NOMO-1 treated with DMSO at 0.1 percent for 48 hours (cell line): ENCODE measurements around the gene CAP1.
"Not testable (repeated sequence)": the region's sequence is repeated elsewhere in the genome, so short reads cannot be mapped to it uniquely, and the experiment has no call there.

Experiments used
- DNase-seq: peaks from one replicate; lab custom pipeline; 2025; ENCODE audit not compliant: unreplicated experiment; lab: John Stamatoyannopoulos, UW

Gene CAP1

DNA sequence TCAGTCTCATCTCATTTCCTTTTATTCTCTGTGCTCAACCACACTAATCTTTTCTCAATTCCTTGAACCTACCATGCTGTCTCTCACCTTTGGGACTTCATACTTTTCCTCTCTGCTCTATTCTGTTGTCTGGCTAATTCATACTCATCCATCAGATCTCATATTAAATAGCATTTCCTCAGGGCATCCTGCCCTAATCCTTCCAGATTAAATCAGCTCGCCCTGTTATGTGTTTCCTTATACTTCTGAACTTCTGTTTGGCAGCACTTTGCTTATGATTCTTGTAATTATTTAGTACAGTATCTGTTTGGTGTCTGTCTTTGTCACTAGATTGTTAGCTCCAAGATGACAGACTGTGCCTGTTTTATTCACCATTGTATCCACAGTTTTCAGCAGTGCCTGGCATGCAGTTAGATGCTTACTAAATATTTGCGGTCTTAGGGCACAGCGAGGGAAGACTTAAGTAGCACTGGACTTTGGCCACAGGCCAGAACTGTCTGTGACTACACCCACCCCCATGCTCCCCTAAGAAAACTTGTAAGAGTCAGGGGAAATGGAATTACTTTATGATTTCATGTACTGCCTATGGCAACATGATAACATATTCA is 9.9 kb upstream of the CAP1 start:
- no peak for DNase-seq

DNA sequence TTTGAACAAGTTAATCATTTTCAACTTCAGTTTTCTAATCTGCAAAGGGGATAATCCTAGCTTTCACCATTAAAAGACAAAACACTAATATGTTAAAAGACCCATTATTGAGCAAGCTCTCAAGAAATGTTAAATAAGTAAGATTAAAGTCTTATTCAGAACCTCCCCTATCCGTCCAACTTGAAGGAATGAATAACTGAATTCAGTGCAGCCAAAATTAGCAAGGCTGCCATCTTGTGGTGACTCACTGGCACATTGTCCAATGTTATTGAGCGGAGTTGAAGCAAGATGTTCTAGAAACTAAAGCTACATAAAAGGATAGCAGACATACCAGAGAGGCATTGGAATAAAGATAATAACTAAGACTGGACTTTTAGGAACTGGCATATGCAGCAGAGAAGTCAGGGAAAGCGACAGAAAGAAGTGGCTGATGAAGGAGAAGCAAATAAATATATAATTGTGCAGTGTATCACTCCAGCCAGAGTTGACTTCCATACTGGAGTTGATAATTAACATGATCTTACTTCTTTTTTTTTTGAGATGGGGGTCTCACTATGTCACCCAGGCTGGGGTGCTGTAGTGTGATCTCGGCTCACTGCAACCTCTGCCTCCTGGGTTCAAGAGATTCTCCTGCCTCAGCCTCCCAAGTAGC is 8.2 kb upstream of the CAP1 start:
- DNase-seq, result peak; percentile 60

DNA sequence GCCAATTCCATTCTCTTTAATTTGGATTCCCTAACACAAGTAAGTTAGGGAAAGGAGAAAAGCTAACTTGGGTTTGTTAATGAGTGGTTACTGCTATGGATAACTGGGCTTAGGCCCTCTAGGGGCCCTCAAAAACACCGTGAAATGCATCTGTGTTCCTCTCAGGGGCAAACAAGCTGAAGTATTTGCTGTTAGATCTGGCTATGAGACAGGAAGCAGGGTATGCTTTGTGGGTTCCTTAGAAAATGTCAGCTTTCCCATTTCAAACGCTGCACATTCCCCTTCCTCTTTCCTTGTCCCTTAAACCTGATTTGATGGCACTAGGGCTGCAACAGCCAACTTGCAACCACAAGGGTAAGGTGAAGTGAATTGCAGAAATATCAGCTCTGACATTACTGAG is 5.7 kb upstream of the CAP1 start:
- peak; percentile 27 for DNase-seq

DNA sequence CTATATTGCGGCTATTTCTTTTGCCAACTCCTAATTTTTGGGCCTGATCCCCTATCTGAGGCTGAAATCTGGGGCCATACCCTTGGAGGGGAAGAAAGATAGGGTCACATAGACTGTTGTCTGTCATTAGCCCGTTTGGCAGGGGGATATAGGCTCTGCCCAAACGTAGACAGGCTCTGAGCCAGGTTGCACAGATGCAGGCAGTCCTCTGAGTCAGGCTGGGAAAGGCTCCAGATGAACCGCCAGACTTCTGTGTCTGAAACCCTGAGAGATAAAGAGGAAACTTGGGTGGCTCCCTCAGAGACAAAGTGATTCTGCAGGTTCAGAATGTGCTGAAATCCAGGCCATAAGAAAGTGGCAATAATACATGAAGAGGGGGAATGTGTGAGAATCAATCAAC is 4.0 kb upstream of the CAP1 start:
- DNase-seq, result peak; percentile 36

DNA sequence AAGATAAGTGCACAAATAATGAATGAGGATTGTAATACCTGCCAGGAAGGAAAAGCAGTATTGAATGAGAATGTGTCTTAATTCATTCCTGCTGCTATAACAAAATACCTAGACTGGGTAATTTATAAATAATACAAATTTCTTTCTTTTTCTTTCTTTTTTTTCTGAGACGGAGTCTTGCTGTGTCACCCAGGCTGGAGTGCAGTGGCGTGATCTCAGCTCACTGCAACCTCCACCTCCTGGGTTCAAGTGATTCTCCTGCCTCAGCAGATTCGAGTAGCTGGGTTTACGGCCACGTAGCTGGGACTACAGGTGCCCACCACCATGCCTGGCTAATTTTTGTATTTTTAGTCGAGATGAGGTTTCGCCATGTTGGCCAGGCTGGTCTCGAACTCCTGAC is 3.3 kb upstream of the CAP1 start:
- not testable (repeated sequence) for DNase-seq

DNA sequence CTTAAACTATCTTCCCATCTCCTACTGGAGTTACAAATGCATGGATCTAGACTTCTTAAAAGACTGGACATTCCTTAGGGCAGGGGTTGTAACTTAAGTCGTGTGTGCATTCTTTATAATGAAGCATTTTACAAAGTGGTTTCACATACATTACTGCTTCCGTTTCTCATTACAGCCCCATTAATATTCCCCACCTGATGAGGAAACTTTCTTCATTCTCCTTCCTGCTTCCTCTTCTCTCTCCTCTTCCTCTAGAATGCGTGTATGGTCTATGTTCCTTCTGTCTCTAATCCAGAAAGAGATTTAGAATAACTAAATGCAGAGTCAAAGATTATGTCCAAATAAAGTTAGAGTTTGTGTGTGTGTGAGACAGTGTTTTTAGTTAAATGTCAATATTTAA is 1.8 kb upstream of the CAP1 start:
- DNase-seq, result peak; percentile 68

DNA sequence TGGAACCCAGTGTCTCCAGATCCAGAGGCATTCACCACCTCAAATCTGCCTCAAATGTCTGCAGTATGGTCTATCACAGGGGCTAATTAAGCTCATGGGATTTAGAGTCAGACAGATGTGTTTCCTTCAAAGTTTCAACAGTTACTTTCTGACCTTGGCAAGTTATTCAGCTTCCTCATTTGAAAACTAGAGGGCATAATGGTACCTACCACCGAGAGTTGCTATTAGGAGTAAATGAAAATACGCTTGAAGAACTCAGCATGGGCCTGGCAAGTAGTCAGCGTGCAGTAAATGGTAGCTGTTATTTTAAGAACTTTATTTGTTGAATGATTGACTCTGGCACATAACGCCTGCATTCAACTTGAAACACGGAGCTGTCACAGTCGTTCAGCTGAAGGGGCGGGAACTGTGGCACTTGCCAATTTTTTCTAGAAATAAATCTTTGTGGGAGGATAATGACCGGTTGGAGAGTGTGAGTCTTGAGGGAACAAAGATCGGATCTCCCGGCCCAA is 1.2 kb upstream of the CAP1 start:
- peak; percentile 84 for DNase-seq

DNA sequence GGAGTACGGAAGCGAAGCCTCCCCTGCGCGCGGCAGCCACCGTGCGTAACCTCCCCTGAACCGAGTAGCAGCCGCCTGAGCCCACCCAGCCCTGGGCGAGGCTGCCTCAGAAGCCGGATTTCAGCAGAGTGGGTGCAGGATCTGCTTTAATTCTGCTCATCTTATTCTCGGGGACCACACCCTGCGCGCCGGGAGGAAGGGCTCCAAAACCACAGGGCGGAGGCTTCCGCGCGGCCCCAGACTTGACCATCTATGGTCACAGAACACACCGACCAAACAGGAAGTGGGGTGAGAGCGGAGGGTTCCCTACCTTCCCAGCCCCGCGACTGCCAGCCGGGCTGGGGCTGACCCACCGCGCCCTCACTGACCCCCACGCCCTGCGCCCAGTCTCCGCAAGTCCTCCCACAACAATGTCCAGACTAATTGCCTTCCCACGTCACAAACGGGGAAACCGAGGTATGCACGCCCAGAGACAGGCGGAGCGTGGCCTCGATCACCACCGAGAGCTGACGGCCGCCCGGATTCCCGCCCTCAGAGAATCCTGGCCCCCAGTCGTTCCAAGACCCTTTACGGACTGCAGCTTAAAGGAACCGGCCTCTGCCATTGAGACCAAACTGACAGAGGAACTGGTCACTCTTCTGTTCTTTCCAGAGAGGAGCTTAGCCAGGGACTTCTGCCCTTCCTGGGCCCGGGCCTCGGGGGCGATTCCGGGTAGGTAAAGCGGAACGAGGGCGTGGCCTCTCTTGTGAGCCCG is 595 bp upstream of the CAP1 start:
- DNase-seq, result peak; percentile 96

DNA sequence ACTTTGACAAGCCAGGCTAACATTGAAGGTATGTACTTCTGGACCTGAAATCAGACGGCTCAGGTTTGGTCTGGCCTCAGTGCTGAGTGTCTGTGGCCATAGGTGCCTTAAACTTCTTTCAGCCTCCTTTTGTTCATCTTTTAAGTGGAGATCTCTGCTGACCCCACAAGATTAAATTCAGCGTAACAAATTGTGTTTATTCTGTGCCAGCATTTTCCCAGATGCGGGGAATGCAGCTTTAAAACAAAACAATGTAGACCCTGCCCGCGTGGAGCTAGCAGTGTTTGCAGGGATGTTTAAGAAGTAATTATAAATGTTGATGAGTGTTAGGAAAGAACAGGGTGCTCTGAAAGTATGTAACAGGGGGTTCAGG is 923 bp downstream of the CAP1 start:
- no peak for DNase-seq

DNA sequence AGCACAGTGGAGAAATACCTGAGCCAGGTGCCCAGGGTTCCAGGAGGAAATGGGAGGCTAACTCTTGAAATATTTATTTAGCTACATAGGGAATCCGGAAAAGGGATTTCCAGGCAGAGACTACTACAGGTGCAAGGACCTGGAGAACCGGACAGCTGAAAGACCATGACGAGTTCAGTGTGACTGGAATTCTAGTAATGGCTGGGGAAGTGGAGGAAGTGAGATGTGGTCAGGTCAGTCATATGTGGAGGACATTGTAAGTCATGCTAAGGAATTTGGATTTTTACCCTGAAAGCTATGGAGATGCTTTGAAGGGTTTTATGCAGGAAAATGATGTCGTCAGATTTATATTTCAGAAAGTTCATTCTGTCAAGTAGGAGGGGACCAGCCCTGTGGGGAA is 1.8 kb downstream of the CAP1 start:
- DNase-seq, result no peak

DNA sequence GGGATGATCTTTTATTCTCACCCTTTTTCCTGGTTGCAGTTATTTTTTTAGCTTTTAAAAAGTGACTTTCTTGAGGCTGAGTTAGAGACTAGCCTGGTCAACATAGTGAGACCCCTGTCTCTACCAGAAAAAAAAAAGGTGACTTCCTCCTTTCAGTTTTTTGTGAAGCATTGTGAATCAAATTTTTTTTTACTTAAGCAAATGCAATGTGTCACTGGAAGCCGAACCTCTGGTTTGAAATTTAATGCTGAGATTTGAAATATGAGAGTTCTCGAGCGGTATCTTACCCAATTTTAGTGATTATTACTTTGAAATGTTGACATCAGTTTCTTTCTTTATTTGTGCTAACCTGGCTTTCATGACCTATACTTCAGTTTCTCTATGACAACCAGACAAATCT is 3.6 kb downstream of the CAP1 start:
- no peak for DNase-seq

DNA sequence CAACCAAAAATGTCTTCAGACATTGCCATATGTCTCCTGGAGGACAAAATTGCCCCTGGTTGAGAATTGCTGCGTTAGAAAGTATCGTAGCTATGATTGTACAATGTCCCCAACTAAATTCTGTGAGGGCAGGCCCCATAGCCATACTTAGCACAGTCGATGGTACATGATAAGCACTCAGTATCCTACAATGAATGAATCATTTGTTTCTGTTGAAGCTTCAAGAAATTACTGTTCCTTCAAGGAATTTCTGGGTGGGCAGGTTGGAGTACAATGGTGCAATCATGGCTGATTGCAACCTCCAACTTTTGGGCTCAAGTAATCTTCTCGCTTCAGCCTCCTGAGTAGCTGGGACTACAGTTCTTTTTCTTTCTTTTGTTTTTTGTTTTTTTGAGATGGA is 4.7 kb downstream of the CAP1 start:
- DNase-seq, result no peak

DNA sequence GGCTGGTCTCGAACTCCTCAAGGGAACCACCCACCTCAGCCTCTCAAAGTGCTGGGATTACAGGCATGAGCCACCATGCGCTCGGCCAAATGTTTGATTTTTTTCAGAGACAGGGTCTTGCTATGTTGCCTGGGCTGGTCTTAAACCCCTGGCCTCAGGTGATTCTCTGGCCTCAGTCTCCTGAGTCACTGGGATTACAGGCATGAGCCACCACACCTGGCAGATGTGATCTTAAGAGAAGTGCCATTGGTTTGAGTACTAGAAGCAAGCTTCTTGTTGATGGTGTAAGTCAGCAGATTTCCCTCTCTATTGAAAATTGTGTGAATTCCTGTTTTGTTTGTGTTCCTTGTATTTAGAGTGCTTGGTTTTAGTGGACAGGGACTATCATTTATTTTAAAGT is 5.2 kb downstream of the CAP1 start:
- DNase-seq, result no peak

DNA sequence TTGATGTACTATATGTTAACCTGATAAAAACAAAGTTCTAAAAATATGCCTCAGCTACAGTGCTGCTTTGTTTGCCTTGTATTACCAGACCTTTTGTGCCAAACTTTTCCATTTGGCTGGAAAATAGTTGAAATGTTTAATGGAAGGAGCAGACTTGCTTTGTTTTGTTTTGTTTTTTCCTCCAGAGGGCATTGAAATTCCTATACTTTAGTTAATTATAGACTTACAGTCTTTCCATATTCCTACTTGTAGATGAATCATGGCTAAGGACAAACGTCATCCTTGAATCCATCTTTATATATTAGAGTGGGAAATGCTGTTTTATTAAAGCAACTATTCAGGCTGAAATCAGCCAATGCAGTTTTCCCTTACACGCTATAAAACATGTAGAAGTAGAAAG is 6.7 kb downstream of the CAP1 start:
- no peak for DNase-seq

DNA sequence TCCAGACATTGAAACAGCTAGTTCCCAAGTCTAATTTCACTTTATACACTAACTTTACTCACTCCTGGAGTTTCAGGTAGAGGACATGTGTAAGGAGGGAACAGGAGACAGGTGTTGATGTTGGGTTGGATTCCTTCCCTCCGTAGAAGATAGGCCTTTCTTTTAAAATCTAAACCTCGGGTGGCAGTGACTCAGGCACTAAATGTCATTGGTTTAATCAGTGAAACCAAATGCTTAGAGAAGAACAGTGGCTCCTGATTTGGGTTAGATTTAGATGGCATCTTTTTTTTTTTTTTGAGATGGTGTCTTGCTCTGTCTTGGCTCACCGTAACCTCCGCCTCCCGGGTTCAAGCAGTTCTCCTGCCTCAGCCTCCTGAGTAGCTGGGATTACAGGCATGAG is 7.2 kb downstream of the CAP1 start:
- DNase-seq, result no peak

DNA sequence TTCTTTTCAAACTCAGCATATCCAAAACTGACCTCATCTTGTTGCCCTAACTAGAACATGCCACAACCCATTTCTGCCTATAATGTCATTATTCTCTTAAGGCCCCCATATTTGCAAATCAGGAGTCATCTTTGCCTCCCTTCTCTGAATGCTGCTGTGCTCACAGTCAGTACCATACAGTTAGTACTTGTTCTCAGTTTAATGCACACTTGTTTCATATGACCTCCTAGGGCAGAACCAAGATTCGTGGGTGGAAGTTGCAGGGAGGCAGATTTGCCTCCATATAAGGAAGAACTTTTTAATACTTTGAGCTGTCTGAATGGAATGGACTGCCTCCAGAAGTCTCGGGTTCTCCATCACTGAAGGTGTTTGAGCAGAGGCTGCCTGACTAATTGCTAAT is 9.2 kb downstream of the CAP1 start:
- no peak for DNase-seq

DNA sequence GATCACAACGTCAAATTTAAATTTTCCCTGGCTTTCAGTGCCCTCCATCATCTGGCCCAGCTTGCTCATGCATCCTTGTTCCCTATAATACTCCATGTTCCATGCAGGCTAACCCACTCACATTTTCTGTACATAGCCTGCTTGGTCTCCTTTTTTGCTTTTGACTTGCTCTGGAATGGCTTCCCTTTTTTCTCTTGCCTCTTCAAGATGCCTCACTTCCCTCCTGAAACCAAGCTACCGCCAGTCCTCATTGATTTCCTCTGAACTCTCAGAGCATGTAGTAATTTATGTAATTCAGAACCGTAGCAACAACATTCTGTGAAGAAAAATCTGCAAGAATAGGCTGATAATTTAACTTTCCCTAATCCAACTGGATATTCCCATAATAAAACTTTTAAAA is 10.3 kb downstream of the CAP1 start:
- DNase-seq, result peak; percentile 87

DNA sequence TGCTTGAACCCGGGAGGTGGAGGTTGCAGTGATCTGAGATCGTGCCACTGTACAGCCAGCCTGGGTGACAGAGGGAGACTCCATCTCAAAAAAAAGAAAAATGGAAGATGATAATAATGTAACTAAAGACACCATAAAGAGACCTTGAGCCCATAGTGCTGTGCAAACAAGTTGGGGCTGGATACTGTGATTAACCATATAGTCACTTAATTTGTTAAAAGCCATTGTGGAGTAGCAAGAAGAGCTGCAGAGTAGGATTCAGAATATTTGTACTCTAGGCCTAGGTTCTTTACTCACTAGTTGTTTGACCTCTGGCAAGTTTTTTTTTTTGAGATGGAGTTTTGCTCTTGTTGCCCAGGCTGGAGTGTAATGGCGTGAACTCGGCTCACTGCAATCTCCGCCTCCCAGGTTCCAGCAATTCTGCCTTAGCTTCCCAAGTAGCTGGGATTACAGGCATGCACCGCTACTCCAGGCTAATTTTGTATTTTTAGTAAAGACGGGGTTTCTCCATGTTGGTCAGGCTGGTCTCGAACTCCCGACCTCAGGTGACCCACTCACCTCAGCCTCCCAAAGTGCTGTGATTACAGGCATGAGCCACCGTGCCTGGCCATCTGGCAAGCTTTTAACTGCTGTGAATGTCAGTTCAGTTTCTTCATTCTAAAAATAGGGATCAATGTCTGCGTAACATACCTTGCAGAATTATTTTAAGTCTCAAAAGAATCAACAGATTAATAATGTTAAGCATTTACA is 12.8 kb downstream of the CAP1 start:
- DNase-seq, result no peak

DNA sequence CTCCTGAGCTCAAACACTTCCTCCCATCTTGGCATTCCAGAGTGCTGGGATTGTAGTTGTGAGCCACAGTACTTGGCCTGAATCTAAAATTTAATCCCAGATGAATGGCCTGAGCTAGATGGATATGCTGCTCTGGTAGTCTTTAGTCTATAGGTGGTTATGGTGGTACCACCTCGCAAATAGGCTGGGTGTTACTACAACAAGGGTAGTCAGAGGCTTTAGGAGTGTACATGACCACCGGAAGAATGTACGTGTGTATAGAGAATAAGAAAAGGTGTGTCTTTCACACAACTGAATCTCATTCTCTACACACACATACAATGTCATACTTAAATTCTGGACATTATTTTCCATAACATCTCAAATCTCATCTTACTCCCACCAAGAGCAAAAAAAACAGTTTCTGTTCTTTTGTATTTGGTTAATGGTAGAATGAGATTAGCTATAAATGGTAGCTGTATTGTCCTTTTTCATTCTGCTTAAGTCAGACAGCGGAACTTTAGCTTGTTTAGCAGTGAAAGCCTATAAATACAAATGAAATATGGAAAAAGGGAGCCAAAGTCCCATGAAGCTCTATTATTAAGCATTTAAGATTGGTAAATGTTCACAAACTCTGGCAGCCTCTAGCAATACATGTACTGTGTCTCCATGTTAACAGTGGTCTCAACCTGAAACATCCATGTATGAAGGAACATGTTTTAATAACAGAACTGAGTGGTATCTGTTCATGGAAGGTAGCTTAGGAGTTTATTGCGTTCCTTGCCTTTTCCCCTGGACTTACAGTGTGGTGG is 16.2 kb downstream of the CAP1 start:
- DNase-seq, result no peak

DNA sequence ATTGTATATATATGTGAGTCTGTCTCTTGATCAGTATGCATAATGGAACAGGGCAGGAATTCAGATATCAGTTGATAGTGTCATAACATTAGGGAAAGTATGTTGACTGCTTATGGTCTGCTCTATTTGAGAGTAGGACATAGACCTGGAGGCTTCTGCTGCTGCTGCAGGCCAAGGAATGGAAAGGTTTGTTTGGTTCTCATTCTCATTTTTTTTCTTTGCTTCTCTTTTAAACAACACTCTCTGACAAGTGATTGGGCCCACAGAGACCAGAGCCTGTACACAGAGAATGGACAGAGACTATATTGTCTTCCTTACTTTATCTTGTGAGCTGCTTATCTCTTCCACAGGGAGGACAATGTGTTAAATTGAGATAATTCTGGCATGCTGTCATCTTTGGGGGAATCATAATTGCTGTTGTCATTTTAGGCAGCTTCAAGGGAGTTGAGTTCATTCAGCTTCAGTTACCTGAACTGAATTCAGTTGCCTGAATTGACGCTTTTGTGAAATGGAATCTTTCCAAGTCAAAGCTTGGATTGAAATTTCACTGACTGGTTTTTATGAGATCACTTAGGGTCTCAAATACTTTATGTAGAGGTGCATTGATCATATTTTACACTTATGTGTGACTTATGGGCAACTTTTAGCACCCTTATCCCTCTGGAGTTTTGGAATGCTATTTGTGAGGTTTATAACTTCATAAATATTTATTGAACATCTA is 16.9 kb downstream of the CAP1 start:
- no peak for DNase-seq
